ENCODE measurements around the gene PHF5A. TPM values are rescaled to one million over a fixed set of nuclear protein-coding genes. Genes with fewer than 3 reads are reported as not detected.
"Not testable (repeated sequence)": the region's sequence is repeated elsewhere in the genome, so short reads cannot be mapped to it uniquely, and the experiment has no call there.

PHF5A gene
- total RNA-seq, 4 donors from 2014 or later = 44.1 to 51.9 (median 45.4) TPM

GRCh38 chr22:41469218-41469851, 843 bp upstream of the PHF5A start:
- TF ChIP-seq CTCF (IDR thresholded peaks at IDR 0.05) (no peak), POLR2A (IDR thresholded peaks at IDR 0.05) (no peak)
- 1 to 2% methylated on average over 17 to 29 of the region's 30 CpGs for WGBS, 2 donors
- DNase-seq (ENCODE audit: low spot score in 2 of 2) = no peak
- intact Hi-C loops (cut with DNase I; ENCODE audit: low total_unique reads) = no loop called here
- peak overlapping the region; percentile 98 for H3K4me3 ChIP-seq (ENCODE audit: low read depth, poor library complexity, severe bottlenecking)

DNA sequence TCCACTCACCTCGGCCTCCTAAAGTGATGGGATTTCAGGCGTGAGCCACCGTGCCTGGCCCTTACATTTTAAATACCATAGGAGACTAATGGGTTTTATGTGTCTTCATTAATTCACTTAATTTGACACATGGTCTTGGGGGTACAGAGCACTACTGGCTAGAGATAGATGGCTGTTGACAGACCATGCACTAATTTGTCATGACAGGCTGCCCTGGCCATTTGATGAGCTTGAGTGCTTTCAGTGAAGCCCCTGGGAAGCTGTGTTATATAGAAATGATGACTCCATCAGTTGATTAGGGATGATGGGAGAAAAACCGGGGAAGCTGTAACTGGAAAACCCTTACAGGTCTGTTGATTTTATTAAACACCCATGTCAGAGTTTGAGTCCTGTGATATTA, 6.6 kb downstream of the PHF5A start:
- no peak for TF ChIP-seq POLR2A (IDR thresholded peaks at IDR 0.05)
- TF ChIP-seq CTCF (IDR thresholded peaks at IDR 0.05) = no peak
- 95 to 98% methylated on average over 4 of the region's 4 CpGs for WGBS, 2 donors
- H3K4me3 ChIP-seq (ENCODE audit: low read depth, poor library complexity, severe bottlenecking) = no peak overlapping the region
- no peak for DNase-seq (ENCODE audit: low spot score in 2 of 2)
- intact Hi-C loops (cut with DNase I; ENCODE audit: low total_unique reads) = no loop called here

DNA sequence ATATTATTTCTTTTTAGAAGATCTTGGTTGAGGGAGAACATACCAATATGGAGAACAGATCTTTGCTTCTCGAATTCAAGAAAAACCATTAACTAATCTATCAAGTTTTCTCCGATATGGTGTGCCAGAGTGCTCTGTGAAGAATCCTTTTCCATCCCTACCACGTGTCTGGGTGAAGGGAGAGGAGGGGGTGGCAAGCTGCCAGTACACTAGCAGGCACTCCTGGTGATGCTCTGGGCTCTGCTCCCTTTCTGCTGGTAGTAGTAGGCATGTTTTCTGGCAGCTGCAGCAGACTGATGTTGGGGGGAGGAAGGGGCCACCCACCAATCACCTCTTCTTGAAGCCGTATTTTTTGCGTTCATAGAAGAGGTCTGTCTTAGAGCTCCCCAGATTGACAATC, 8.4 kb downstream of the PHF5A start:
- DNase-seq (ENCODE audit: low spot score in 2 of 2); intact Hi-C loops (cut with DNase I; ENCODE audit: low total_unique reads); H3K4me3 ChIP-seq (ENCODE audit: low read depth, poor library complexity, severe bottlenecking): not testable (repeated sequence)
- WGBS, 2 donors = 70 to 71% methylated on average over 5 of the region's 5 CpGs

DNA sequence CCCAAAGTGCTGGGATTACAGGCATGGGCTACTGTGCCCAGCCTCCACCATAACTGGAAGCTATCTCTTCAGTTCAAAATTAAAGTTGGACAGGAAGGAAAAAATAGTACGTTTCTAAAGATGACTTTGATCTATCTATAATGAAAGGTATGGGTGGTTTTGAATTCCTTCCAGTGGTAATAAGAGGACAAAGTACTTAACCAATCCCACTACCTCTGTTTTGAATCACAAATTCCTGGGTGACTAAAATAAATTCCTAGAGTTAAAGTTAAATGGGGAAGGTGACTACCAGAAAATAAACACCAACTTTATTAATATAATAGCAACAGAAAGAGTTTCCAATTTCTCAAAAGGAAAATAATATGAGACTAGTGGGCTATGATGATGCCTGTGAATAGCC, 9.1 kb downstream of the PHF5A start:
- intact Hi-C loops (cut with DNase I; ENCODE audit: low total_unique reads) = no loop called here
- 61% methylated on average over 1 of the region's 1 CpG for WGBS, 2 donors
- no peak for DNase-seq (ENCODE audit: low spot score in 2 of 2)
- TF ChIP-seq CTCF (IDR thresholded peaks at IDR 0.05) = no peak
- TF ChIP-seq POLR2A (IDR thresholded peaks at IDR 0.05) = no peak
- no peak overlapping the region for H3K4me3 ChIP-seq (ENCODE audit: low read depth, poor library complexity, severe bottlenecking)

GRCh38 chr22:41458161-41458728, 10.2 kb downstream of the PHF5A start:
- no peak for DNase-seq (ENCODE audit: low spot score in 2 of 2)
- 83 to 87% methylated on average over 7 of the region's 7 CpGs for WGBS, 2 donors
- intact Hi-C loops (cut with DNase I; ENCODE audit: low total_unique reads) = no loop called here
- no peak overlapping the region for H3K4me3 ChIP-seq (ENCODE audit: low read depth, poor library complexity, severe bottlenecking)
- no peak for TF ChIP-seq POLR2A (IDR thresholded peaks at IDR 0.05)
- TF ChIP-seq CTCF (IDR thresholded peaks at IDR 0.05) = no peak

DNA sequence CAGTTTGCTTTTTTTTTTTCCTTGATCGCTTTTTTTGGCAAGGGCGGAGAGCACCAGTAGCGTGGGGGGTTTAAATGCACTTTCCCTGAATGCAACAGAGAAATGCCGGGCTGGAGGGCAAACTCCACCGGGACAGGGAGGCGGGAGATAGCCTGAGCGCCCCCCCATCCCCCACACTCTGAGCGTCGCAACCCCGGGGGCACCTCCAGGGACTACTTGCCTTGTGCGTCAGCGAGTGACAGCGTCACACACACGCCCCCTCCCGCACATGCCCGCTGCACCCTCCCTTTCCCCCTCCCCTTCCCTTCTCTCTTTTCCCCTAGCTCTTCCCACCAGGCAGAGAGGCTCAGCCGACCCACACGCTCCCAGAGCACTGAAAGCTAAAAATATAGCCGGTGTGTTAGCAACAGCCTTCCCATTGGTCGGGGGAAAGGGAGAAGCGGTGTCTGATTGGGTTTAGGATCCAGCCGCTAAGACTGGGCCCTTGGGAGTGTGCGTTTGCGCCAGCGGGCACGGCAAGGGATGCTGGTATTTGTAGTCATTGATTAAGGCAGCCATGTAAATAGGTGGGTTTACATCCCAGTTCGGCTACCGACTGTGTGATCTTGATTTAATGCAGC, 20.2 kb downstream of the PHF5A start:
- peak; percentile 98 to 99 for DNase-seq (ENCODE audit: low spot score in 2 of 2)
- WGBS, 2 donors = 0 to 1% methylated on average over 26 to 28 of the region's 28 CpGs
- TF ChIP-seq CTCF (IDR thresholded peaks at IDR 0.05) (no peak), POLR2A (IDR thresholded peaks at IDR 0.05) (peak in 1 of 2 donors; percentile 49)
- intact Hi-C loops (cut with DNase I; ENCODE audit: low total_unique reads) = no loop called here
- H3K4me3 ChIP-seq (ENCODE audit: low read depth, poor library complexity, severe bottlenecking) = peak overlapping the region; percentile 97

Measured in lower leg skin (tissue), 4 donors.